KBM-7 (cell line): ENCODE results near the gene PDK1.
"Not testable (repeated sequence)": the region's sequence is repeated elsewhere in the genome, so short reads cannot be mapped to it uniquely, and the experiment has no call there.

Source experiments
- DNase-seq: peaks from one replicate; pipeline ENCODE4 v3.0.0-alpha.2; 2015
- in situ Hi-C: fragments of 300-500 bp; cut with MboI; formaldehyde crosslinking; loops from 2 replicates; pipeline ENCODE4 v1.14.3; 2020; ENCODE audit warnings: low sequenced_read_pairs, low pct_unique_long_range_greater_than_20kb, mixed read lengths

The PDK1 gene

DNA sequence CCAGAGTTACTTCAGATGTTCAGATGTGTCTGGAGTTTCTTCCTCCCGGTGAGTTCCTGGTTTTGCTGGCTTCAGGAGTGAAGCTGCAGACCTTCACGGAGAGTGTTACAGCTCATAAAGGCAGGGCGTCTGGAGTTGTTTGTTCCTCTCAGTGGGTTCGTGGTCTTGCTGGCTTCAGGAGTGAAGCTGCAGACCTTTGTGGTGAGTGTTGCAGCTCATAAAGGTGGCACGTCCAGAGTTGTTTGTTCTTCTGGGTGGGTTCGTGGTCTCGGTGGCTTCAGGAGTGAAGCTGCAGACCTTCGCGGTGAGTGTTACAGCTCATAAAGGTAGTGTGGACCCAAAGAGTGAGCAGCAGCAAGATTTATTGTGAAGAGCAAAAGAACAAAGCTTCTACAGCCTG lies 31.3 kb downstream of the PDK1 start:
- peak; percentile 46 for DNase-seq
- in situ Hi-C loops = not testable (repeated sequence)

DNA sequence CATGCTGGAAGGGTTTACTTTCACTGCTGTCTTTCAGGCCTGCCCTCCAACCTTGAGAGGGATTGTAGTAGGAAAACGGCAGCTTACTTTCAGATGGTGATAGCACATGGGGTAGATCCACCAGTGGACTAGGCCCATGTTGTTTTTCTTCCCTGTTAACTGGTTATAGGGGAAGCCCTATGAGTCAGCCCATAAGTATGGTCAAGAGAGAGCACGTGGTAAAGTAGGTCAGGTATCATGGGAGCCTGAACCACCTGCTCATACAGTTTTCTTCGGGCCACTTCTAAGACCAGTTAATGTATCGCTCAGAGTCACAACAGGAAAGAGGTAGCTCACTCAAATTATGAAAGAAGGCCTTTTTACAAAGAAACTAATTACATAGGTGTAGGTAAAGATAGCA lies 33.0 kb downstream of the PDK1 start:
- in situ Hi-C loops = no loop called here
- no peak for DNase-seq

DNA sequence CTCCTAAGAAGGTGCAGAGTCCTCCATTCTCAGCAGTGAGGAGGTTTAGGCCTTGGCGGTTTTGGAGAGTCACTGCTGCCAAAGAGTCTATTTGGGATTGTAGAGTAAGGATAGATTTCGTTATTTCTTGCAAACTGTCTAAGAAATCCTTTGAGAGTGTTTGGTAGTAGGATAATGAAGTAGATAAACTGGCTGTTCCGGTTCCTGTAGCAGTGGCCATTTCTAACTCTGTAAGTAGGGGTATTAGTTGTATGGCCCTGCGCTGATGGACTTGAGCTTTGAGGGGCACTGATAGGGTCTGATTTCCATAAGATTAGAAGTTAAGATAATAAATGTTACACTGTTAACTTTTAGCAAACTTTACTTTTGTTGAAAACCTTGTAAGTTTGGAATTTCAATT lies 35.5 kb downstream of the PDK1 start:
- in situ Hi-C loops, DNase-seq: not testable (repeated sequence)

DNA sequence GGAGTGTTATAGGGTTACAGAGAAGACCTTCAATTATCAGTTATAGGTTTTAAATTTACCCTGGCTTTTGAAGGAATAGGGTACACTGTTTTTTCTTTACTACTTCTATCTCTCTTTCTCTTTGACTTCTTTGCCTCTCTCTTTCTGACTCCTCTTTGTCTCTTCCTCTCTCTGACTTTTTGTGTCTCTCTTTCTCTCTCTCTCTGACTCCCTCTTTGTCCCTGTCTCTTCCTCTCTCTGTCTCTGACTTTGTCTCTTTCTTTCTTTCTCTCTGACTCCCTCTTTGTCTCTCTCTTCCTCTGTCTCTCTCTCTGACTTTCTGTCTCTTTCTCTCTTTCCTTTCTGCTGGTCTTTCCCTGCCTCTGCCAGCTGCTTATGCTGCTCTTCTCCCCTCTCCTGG lies 36.3 kb downstream of the PDK1 start:
- DNase-seq, in situ Hi-C loops: not testable (repeated sequence)

DNA sequence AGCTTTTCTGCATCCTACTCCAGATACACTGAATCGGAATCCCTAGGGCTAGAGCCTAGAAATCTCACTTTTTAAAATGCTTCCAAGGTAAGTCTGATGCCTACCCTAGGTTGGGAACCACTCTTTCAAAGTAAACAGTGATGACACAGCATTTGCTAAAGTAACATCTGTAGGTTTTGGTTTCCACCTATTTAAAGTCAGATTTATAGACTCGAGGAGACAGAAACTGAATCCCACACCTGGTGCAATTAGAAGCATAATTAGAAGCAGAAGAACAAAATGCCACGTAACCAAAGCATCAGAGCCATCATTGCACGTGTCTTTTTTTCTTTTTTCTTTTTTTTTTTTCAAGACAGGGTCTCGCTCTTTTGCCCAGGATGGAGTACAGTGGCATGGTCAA lies 40.9 kb downstream of the PDK1 start:
- DNase-seq = no peak
- in situ Hi-C loops = no loop called here

DNA sequence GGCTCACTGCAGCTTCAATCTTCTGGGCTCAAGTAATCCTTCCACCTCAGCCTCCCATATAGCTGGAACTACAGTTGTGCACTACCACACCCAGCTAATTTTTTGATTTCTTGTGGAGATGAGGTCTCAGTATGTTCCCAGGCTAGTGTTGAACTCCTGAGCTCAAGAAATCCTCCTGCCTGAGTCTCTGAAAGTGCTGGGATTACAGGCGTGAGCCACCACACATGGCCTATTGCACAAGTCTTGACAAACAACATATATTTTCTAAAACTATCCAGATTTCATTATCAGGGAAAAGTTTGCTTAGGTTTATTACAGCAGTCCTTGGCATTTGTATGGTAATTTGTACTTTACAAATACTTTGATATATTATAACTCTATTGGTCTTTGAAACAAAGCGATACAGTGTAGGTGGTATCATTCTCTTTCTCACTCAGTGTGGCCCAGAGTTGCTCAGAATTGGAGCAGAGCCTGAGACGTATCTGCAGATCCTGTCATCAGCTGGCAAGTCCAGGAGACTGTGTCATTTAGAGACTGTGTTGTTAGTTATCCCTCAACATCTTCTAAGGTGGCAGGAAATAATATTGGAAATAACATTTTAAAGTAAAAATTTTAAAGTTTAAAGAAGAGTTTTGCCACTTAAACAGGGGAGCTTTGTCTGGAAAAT lies 41.4 kb downstream of the PDK1 start:
- DNase-seq = no peak
- in situ Hi-C loops = no loop called here

DNA sequence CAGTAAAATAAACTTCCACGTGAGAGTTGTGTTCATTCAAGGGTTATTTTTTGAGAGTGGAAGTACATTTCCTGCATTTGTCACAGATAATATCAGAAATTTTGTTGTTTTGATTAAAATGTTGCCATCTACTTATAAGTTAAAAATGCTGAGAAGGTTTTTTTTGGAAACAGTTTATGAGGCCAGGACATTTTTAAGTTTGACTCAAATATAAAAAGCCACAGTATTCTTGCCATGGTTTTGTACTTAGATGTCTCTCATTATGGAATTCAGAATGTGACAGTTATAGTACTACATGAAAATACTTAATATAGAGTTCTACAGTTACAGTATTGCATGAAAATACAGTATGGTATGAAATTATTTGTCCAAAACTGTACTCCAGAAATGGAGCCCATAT lies 44.1 kb downstream of the PDK1 start:
- in situ Hi-C loops = no loop called here
- no peak for DNase-seq

DNA sequence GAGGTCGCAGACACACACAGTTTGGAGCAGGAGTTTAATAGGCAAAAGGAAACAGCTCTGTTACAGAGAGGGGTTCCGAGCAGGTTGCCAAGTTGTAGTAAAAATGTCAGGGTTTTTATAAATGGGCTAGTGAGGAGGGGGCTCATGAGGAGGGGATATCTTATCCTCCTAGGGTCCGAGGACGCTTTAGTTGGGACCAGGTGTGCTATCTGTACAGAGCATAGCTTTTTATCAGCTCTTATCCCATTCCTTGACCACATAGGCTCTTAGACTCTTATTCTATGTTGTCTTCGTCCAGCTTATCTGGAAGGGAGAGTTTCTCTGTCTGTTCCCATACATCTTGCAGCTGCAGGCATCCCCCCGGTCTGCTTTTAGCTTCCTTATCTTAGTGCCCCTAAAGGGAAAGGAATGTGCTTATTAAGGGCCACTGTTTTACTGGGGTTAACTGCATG lies 44.7 kb downstream of the PDK1 start:
- DNase-seq = no peak
- in situ Hi-C loops = no loop called here

DNA sequence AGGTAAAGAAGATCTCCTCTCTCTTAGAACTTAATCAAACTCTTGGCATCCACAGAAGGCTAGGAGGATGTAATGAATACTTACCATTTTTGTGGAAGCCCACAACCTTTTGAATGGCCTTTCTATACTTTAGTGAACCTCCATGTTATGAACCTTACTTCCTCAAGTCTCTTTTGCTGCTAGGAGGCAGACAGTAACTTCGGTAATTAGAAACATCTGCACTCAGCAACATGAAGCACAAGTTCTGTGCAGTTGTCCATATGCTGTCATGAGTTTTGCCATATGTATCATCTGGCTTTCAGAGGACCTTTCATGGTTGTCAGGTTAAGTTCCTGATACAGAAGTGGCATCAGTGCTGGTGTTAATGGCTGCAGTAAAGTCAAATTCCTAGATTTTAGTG lies 50.4 kb downstream of the PDK1 start:
- in situ Hi-C loops = no loop called here
- no peak for DNase-seq

DNA sequence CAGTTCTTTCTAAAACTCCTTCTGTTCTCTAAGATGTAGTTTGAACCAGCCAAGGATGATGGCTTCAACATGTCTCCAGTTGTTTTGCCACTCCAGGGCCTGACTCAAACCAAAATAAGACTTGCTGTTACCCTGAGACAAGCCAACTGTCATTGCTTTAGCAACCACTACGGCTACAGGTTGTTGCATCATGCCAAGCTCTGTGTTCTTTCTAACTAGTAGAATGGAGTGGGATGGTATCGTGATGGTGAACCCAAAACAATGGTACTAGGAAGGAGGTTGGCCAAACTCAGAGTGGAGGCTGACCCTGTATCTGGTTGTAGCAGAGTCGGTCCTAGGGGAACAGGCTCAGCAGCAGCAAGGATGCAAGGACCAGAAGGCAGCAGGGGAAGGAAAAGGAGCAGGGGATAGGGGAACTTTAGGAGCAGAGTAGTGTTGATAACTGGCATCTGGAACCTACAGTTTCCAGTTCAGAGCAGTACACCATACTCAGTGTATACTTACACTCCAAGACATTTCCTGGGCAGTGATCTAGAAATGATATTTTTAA lies 51.6 kb downstream of the PDK1 start:
- no peak for DNase-seq
- in situ Hi-C loops = no loop called here

DNA sequence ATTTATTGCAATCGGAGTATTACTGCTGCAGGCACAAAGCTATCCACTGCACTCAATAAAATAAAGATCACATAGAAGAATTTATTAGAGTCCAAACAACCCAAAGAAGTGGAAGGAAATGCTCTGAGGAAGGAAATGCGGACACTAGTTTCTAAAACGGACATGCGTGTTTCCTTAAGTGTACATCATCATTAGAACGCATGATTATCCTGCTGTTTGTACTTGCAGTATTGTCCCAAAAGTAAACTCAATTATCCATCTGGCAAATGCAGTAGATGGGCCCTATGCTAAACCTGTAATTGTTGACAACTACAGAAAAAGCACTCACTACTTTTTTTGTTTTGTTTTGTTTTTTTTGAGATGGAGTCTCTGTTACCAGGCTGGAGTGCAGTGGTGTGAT lies 53.6 kb downstream of the PDK1 start:
- in situ Hi-C loops = no loop called here
- no peak for DNase-seq

DNA sequence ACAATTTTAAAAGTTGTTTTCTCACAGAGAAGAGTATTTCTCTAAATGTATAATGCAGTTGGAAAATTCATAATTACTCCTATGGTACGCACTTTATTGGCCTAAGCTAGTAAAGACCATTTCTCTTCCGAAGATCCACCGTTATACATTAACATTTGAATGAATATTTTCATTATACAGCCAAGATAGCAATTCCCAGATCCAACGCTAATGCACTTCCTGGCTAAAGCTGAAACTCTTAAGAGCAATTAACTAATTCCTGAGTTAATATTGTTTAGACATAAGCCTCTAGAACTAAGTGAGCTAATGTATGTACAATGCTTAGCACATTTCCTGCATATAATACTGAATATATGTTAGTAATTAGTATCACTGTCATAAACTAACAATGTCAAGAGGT lies 56.2 kb downstream of the PDK1 start:
- in situ Hi-C loops = no loop called here
- no peak for DNase-seq

DNA sequence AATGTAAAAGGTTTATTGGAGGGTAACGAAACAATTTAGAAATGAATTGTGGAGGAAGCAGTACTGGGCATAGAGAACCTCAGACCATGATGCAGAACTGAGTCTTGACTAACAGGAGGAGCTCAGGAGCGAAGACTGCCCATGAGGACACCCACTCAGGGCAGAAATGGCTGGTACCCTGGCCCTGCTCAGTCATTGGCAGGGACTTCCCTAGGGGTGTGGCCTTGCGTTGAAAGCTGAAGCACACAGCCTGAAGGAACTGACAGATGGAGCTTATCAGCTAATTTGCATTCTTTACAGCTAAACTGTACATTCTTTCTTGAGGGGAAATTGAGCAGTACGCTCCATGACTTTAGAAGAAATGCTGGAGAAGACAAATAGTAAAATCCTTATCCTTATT lies 57.1 kb downstream of the PDK1 start:
- no peak for DNase-seq
- in situ Hi-C loops = no loop called here

DNA sequence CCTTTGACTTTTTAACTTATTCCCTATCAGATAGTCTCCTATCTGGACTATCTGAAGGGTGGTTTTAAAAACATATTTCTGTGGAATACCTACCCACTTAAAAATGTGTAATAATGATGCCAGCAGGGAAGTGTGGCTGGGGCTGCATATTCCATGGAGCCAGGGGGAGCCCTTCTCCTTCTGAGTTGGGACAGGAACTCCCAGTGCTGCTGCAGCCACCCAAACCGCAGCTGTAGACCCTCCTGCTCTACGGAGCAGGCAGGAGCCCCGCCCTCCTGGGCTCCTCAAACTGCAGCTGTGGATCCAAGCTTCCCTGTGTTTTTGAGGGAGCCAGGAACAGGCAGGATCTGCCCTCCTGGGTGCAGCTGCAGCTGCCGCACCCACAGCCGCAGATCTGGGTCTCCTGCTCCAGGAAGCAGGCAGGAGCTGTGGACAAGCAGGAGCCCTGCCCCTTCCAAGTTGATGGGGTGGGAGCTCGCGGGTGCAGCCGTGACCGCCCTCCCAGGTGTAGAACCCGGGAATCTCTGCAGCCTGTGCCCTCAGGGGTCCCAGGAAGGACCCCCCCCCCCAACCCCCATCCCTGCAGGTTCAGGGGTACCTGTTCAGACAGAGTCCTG lies 57.8 kb downstream of the PDK1 start:
- in situ Hi-C loops = no loop called here
- no peak for DNase-seq

DNA sequence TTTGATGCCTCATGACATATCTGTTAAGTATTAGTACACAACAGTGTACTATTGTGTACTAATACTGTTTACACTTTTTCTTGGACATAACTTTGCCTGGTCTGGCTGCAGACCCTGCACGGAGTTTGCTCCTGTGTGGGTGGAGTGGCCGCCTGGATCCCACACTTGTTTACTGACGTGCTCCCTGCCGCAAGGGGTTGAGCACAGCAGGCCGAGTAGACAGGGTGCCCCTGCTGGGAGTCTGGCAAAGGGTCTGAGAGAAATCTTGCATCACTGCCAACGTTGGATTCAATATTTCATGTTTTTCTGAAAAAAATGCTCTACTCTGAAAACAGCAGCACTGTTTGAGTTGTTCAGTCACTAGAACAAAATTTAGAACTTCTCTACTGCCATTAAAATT lies 59.0 kb downstream of the PDK1 start:
- in situ Hi-C loops = no loop called here
- DNase-seq = no peak

DNA sequence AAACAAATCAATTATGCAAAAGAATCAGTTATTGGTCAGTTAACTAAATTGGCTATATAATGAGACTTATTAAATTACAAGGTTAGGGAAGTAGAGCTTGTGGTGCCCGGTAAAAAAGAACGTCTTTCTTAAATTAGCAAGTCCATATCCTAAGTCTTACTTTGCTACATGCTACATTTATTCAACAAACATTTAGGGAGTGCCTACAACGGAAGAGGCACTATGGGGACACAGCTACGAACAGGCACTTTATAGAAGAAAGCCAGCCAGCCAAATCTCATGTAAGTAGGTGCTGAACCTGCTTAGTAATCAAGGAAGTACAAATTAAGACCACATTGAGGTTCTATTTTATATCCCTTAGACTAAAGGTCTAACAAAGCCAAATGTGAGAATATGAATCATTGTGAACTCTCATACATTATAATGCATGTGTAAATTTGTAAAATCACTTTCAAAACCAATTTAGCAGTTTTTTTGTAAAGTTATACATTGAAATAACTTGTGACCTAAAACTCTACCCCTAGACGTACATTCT lies 59.9 kb downstream of the PDK1 start:
- in situ Hi-C loops = no loop called here
- no peak for DNase-seq

DNA sequence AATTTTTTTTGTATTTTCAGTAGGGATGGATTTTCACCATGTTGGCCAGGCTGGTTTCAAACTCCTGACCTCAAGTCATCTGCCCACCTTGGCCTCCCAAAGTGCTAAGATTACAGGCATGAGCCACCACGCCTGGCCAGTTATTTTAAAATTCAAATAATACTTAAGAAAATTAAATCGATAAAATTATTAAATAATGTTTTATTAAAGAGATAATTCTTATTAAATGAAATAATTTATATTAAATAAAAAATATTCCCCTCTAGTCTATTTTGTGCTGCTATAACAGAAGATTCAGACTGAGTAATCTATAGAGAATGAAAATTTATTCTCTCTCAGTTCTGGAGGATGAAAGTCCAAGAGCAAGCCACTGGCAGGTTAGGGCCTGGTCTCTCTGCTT lies 61.2 kb downstream of the PDK1 start:
- in situ Hi-C loops = no loop called here
- no peak for DNase-seq

DNA sequence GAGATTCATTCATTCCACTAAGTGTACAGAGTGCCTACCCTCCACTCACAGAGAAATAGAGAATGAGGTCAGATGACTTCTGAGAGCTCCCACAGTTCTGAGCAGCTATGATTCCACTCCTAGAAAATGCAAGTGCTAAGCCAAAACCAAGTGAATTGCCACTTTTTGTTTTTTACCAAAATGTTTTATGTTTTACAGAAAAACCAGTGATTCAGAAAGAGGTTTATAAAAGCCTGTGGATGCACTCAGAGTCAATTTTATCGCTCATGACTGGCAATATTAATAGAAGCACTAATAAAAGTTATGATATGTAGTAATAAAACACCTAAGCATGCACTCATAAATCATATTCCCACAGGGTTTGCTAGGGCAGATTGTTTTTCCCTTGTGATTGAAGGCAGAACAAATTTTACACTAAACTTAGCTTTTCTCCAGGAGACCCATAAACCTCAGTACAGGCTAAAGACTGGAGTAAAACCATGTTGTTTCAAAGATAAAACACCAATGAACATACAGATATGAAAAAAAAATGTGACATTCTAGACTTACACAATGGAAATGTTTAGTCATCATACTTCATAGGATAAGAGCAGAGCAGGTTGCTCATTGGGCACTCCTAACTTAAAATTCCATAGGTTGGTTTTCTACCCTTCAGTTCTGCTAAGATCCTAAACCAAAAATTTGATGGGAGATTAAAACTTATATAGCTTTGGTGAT lies 67.5 kb downstream of the PDK1 start:
- no peak for DNase-seq
- in situ Hi-C loops = no loop called here

DNA sequence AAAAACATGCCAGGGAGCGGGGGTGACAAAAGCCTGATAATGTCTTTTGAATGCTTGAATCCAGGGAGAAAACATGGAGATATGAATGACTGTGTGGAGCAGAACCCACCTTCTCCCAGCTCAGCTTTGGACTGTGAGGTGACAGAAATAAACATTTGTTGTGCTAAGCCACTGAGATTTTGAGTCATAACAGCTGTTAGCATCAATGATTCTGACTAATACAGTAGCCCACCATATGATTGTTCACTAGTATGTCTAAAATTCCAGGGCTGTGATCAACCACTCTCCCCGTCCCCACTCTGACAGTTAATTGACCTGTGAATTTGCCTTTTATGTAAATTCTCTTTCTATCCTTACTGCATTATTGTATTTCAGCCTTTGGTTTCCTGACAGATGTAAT lies 69.1 kb downstream of the PDK1 start:
- no peak for DNase-seq
- in situ Hi-C loops = no loop called here

DNA sequence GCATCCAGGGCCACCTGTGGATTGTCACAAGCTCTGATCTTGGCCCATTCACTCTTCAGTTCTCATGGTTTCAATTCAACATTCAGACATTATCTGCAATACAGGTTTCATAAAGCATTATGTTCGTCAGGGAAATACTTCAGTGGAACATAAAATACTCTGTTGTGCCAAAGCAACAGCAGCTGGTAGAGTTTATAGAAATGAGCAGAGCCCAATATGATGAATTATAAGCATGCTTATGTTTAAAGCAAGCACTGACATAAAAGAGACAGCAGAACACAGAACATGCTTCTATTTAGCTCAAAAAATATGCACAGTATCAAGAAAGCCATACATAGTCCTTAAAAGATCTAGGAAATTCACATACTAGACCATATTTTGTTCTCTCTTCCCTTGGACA lies 71.3 kb downstream of the PDK1 start:
- DNase-seq = no peak
- in situ Hi-C loops = no loop called here
